Calu3 (cell line): ENCODE measurements around the gene TGFA. TPM values are rescaled to one million over a fixed set of nuclear protein-coding genes. Genes with fewer than 3 reads are reported as not detected.

Experiments used
- BruUV-seq: library from RNA; stranded (reverse); fragments of 400-500 nt; replicated peaks from 2 replicates; lab custom pipeline; 2021; lab: Mats Ljungman, UMichigan
- CTCF ChIA-PET: fragments of 300-600 bp; sonication (Branson Sonifier 250); formaldehyde crosslinking; loops from one replicate; lab custom pipeline; 2022; ENCODE audit warnings: antibody characterized with exemption; lab: Charles Lee
- DNase-seq: peaks from one replicate; pipeline ENCODE4 v3.0.0; 2022
- H3K27ac Mint-ChIP-seq: one replicate; pipeline ENCODE4 v1.8.0; 2022; ENCODE audit warnings: mixed read lengths; ENCODE audit not compliant: unreplicated experiment
- H3K27me3 Mint-ChIP-seq: one replicate; pipeline ENCODE4 v1.8.0; 2022; ENCODE audit warnings: mixed read lengths; ENCODE audit not compliant: unreplicated experiment
- H3K36me3 Mint-ChIP-seq: one replicate; pipeline ENCODE4 v1.8.0; 2022; ENCODE audit warnings: mild to moderate bottlenecking, moderate library complexity, mixed read lengths; ENCODE audit not compliant: insufficient read depth, unreplicated experiment
- H3K4me1 Mint-ChIP-seq: one replicate; pipeline ENCODE4 v1.8.0; 2022; ENCODE audit warnings: mild to moderate bottlenecking, low read depth, mixed read lengths; ENCODE audit not compliant: unreplicated experiment
- H3K4me3 Mint-ChIP-seq: one replicate; pipeline ENCODE4 v1.8.0; 2022; ENCODE audit warnings: mild to moderate bottlenecking, low read depth, moderate library complexity, mixed read lengths; ENCODE audit not compliant: unreplicated experiment
- H3K9me3 Mint-ChIP-seq: one replicate; pipeline ENCODE4 v1.8.0; 2022; ENCODE audit warnings: low read depth, mixed read lengths; ENCODE audit not compliant: unreplicated experiment
- intact Hi-C: fragments of 100-400 bp; cut with micrococcal nuclease; formaldehyde crosslinking; loops from one replicate; pipeline ENCODE4 v1.10.0; 2022; ENCODE audit not compliant: unreplicated experiment
- total RNA-seq: library from RNA; stranded (reverse); gene quantifications from 2 replicates; pipeline ENCODE4 v1.2.3, GENCODE V29; 2022
- TF ChIP-seq, protein P1 (sequence below): fragments of 200-600 bp; IDR thresholded peaks from one replicate; pipeline ENCODE4 v1.8.0; 2022; ENCODE audit warnings: antibody characterized with exemption; ENCODE audit not compliant: unreplicated experiment

The TGFA gene
- total RNA-seq, 1 experiment from 2014 or later, result 80.0 TPM

DNA sequence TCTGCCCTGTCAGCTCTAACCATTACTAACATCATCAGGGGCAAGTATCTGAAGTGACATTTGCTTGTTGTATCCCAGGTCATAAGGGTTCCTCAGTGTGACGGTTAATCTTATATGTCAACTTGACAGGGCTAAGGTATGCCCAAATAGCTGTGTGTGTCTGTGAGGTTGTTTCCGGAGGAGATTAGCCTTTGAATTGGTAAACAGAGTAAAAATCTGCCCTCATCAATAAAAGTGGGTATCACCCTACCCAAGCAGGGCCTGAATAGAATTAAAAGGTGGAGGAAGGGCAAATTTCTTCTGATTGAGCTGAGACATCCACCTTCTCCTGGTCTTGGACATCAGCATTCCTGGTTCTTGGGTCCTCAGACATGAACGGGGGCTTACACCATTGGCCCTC lies 12.8 kb upstream of the TGFA start:
- TF ChIP-seq, protein P1, sequence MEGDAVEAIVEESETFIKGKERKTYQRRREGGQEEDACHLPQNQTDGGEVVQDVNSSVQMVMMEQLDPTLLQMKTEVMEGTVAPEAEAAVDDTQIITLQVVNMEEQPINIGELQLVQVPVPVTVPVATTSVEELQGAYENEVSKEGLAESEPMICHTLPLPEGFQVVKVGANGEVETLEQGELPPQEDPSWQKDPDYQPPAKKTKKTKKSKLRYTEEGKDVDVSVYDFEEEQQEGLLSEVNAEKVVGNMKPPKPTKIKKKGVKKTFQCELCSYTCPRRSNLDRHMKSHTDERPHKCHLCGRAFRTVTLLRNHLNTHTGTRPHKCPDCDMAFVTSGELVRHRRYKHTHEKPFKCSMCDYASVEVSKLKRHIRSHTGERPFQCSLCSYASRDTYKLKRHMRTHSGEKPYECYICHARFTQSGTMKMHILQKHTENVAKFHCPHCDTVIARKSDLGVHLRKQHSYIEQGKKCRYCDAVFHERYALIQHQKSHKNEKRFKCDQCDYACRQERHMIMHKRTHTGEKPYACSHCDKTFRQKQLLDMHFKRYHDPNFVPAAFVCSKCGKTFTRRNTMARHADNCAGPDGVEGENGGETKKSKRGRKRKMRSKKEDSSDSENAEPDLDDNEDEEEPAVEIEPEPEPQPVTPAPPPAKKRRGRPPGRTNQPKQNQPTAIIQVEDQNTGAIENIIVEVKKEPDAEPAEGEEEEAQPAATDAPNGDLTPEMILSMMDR, result no peak
- Mint-ChIP-seq H3K27ac (no peak overlapping the region), H3K36me3 (no peaks in the 10 kb centered on the region), H3K4me1 (peaks cover 17% of the 10 kb centered on the region), H3K4me3 (no peak overlapping the region), H3K27me3 (no peaks in the 10 kb centered on the region), H3K9me3 (no peaks in the 10 kb centered on the region)
- no peak for DNase-seq
- intact Hi-C loops, result no loop called here
- CTCF ChIA-PET, result no interaction called here
- BruUV-seq, result no TSS peak

GRCh38 chr2:70565039-70565731 lies 11.6 kb upstream of the TGFA start:
- Mint-ChIP-seq H3K4me1 (peaks cover 19% of the 10 kb centered on the region), H3K4me3 (no peak overlapping the region), H3K27ac (no peak overlapping the region), H3K27me3 (no peaks in the 10 kb centered on the region), H3K9me3 (no peaks in the 10 kb centered on the region), H3K36me3 (no peaks in the 10 kb centered on the region)
- BruUV-seq, result no TSS peak
- TF ChIP-seq, protein P1, result no peak
- CTCF ChIA-PET, result interaction anchor here (0.9 kb wide), 1 partner anchor 14 kb away, joined by 3 read pairs; no protein-coding TSS in a partner anchor
- no peak for DNase-seq
- intact Hi-C loops, result no loop called here

- no TSS peak for BruUV-seq
- Mint-ChIP-seq H3K27ac (no peak overlapping the region), H3K36me3 (no peaks in the 10 kb centered on the region), H3K4me3 (no peak overlapping the region), H3K4me1 (peaks cover 25% of the 10 kb centered on the region), H3K27me3 (no peaks in the 10 kb centered on the region), H3K9me3 (no peaks in the 10 kb centered on the region)
- intact Hi-C loops, result no loop called here
- TF ChIP-seq, protein P1, result no peak
- CTCF ChIA-PET, result no interaction called here
- DNase-seq, result no peak
These were observed 8.3 kb upstream of the TGFA start for GRCh38 chr2:70561893-70562292.

DNA sequence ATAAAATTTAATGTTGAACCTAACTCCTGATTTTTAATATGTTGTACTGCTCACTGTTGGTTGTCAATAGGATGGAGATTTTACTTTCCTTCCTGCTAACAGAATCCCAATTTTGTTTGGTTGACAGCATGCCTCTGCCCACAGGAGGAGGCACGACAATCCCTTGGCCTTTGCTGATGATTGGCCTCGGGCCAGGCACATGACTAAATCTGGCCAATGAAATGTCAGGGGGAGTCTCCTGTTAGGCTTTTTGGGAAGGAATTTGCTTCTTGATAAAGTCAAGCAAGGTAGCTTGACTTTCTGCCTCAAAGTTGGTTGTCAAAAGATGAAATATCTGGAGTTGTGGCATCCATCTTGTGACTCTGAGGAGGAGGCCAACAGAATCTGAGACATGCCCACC lies 6.8 kb upstream of the TGFA start:
- intact Hi-C loops, result no loop called here
- no peak overlapping the region for H3K27ac Mint-ChIP-seq
- H3K36me3 Mint-ChIP-seq, result no peaks in the 10 kb centered on the region
- H3K27me3 Mint-ChIP-seq, result no peaks in the 10 kb centered on the region
- H3K4me1 Mint-ChIP-seq, result peaks cover 31% of the 10 kb centered on the region
- BruUV-seq, result no TSS peak
- H3K4me3 Mint-ChIP-seq, result no peak overlapping the region
- DNase-seq, result no peak
- H3K9me3 Mint-ChIP-seq, result no peaks in the 10 kb centered on the region
- TF ChIP-seq, protein P1, result no peak
- CTCF ChIA-PET, result no interaction called here
